ENCODE measurements around the gene FBP2.

Gene FBP2

DNA sequence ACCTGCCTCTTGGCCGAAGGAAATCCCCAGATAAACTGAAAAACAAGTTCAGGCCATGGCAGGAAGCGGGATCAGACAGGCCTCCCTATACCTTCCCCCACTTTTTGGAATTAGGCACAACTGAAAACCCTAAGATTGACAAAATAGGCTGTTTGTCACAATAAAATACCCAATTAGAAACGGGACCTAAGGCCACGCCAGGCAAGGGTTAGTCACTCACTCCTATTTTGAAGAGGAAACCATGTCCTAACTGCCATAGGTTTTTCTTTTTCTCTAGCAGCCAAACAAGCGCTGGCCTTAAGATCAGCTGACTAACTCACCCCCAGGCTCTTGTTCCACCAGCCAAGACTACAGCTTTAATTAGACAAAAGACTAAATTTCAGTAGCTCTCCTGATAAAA lies 11.9 kb downstream of the FBP2 start:
- no peak for DNase-seq (ENCODE audit: low read depth)
- TF ChIP-seq CTCF (IDR thresholded peaks at IDR 0.05; ENCODE audit: low read length, missing control alignments) = no peak
- H3K4me3 ChIP-seq (replicated peaks; ENCODE audit: low read depth, low read length) = no peak overlapping the region

- no peak overlapping the region for H3K4me3 ChIP-seq (replicated peaks; ENCODE audit: low read depth, low read length)
- DNase-seq (ENCODE audit: low read depth) = no peak
- no peak for TF ChIP-seq CTCF (IDR thresholded peaks at IDR 0.05; ENCODE audit: low read length, missing control alignments)
Measured at GRCh38 chr9:94577571-94577970, 16.1 kb downstream of the FBP2 start.

- DNase-seq (ENCODE audit: low read depth) = no peak
- H3K4me3 ChIP-seq (replicated peaks; ENCODE audit: low read depth, low read length) = no peak overlapping the region
- TF ChIP-seq CTCF (IDR thresholded peaks at IDR 0.05; ENCODE audit: low read length, missing control alignments) = no peak
Measured at GRCh38 chr9:94577036-94577435, 16.6 kb downstream of the FBP2 start.

- TF ChIP-seq CTCF (IDR thresholded peaks at IDR 0.05; ENCODE audit: low read length, missing control alignments) = no peak
- no peak for DNase-seq (ENCODE audit: low read depth)
- H3K4me3 ChIP-seq (replicated peaks; ENCODE audit: low read depth, low read length) = no peak overlapping the region
Measured at GRCh38 chr9:94576131-94576530, 17.5 kb downstream of the FBP2 start.

GRCh38 chr9:94568972-94569712 lies 24.5 kb downstream of the FBP2 start:
- no peak for TF ChIP-seq CTCF (IDR thresholded peaks at IDR 0.05; ENCODE audit: low read length, missing control alignments)
- no peak overlapping the region for H3K4me3 ChIP-seq (replicated peaks; ENCODE audit: low read depth, low read length)
- DNase-seq (ENCODE audit: low read depth) = no peak

DNA sequence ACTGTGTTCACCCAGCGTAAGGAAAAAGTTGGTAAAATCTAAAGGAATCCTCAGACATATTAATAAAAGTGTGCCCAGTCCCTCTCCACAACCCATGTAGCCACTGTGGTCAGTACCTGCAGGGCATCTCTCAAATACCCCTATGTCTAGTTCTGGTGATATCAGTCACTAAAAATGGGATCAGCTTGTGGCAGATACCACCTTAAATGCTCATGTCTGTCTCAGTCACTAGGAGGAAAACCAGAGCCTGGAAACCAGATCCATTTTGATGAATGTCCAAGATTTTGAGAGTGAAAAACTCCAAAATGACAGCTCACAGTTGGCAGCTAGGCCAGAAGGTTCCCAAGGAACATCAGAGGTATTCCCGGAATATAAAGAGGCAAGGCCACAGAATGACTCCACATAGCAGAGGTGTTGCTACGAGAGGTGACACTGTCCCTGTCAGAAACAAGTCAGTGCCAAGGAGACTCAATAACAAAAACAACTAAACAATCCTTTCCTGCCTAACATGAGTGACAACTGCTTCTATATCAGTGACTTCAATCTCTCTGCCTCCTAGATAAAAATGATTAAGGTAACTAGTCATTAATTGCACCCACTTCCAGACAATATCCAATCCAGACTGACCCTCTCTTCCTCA lies 25.3 kb downstream of the FBP2 start:
- no peak for TF ChIP-seq CTCF (IDR thresholded peaks at IDR 0.05; ENCODE audit: low read length, missing control alignments)
- no peak overlapping the region for H3K4me3 ChIP-seq (replicated peaks; ENCODE audit: low read depth, low read length)
- DNase-seq (ENCODE audit: low read depth) = no peak

DNA sequence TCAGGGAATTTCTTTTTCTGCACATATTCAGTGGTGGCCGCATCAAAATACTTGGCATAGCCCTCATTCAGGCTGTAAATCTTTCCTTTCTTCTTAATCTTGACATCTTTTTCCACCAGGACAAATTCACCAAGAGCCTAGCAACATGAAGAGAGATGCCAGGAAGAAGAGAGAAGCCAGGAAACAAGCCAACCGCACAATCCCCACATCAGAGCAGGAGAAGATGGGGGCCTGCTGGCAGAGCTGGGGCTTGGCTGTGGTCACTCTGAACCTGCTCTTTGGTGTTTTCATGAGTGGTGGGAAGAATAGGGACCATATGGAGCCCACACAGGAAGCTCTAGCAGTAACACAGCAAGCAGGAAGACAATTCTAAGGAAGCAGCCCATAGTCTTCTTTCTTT lies 26.4 kb downstream of the FBP2 start:
- DNase-seq (ENCODE audit: low read depth) = no peak

More for the DNA sequence above, 26.4 kb downstream of the FBP2 start:
- H3K4me3 ChIP-seq (replicated peaks; ENCODE audit: low read depth, low read length) = no peak overlapping the region
- no peak for TF ChIP-seq CTCF (IDR thresholded peaks at IDR 0.05; ENCODE audit: low read length, missing control alignments)

Data from fibroblast of pulmonary artery (primary cell).